K562 (cell line): ENCODE data around the gene SLC7A14. TPM values are rescaled to one million over a fixed set of nuclear protein-coding genes. Genes with fewer than 3 reads are reported as not detected.

Experiments used
- CBFA2T3 ChIP-seq: fragments of 450-650 bp; IDR thresholded peaks from 2 replicates; pipeline ENCODE4 v1.6.1; 2017
- NFE2 ChIP-seq: IDR thresholded peaks from 2 replicates; pipeline ENCODE4 v1.6.1; 2014; ENCODE audit warnings: antibody characterized with exemption, low read depth
- NR2C1 ChIP-seq, 2 experiments: fragments of 450-650 bp; IDR thresholded peaks; 2 replicates each; pipeline ENCODE4 v1.6.1; 2017; ENCODE audit warnings: mild to moderate bottlenecking in 2 of 2, antibody characterized with exemption in 1 of 2, inconsistent platforms in 1 of 2, missing compliant biosample characterization in 1 of 2, missing genetic modification characterization in 1 of 2
- SMAD2 ChIP-seq: fragments of 150-350 bp; IDR thresholded peaks from 2 replicates; pipeline ENCODE4 v1.6.1; 2014; ENCODE audit warnings: low read depth, mild to moderate bottlenecking, low read length
- SMARCA4 ChIP-seq: fragments of 450-650 bp; IDR thresholded peaks from 2 replicates; pipeline ENCODE4 v1.6.1; 2016
- SOX6 ChIP-seq: fragments of 450-650 bp; IDR thresholded peaks from 2 replicates; pipeline ENCODE4 v1.6.1; 2014; ENCODE audit warnings: mild to moderate bottlenecking
- SRSF7 ChIP-seq: fragments of 200-400 bp; formaldehyde crosslinking; optimal IDR thresholded peaks from 2 replicates; pipeline ENCODE3; 2017; ENCODE audit warnings: mild to moderate bottlenecking, low read depth, low read length
- STAT5A ChIP-seq: IDR thresholded peaks from 2 replicates; pipeline ENCODE4 v1.6.1; 2012; ENCODE audit warnings: low read length, inconsistent platforms, borderline replicate concordance
- TAL1 ChIP-seq: fragments of 450-650 bp; IDR thresholded peaks from 2 replicates; pipeline ENCODE4 v1.6.1; 2016; ENCODE audit warnings: mild to moderate bottlenecking
- TCF3 ChIP-seq: sonication (generic); formaldehyde crosslinking; IDR thresholded peaks from 2 replicates; pipeline ENCODE4 v1.4.0; 2020; ENCODE audit warnings: mild to moderate bottlenecking, missing genetic modification reagents
- TRIM24 ChIP-seq, 2 experiments: fragments of 450-650 bp; IDR thresholded peaks; 2 replicates each; pipeline ENCODE4 v1.6.1; 2016
- ZFPM2 ChIP-seq: fragments of 250-450 bp; sonication (Bioruptor Pico); IDR thresholded peaks from 2 replicates; pipeline ENCODE4 v1.5.1; 2022; ENCODE audit warnings: mild to moderate bottlenecking
- ZNF384 ChIP-seq: IDR thresholded peaks from 2 replicates; pipeline ENCODE4 v1.6.1; 2012; ENCODE audit warnings: low read depth, low read length, improper control_type of control experiment
- ZNF785 ChIP-seq: fragments of 250-450 bp; sonication (Bioruptor Pico); IDR thresholded peaks from 2 replicates; pipeline ENCODE4 v1.4.0; 2020; ENCODE audit warnings: mild to moderate bottlenecking
- polyA plus RNA-seq, 8 experiments: library from polyadenylated mRNA; depleted of rRNA in 4 of 8; stranded (reverse) in 5 of 8; unstranded in 3 of 8; fragments of >200 nt; fragmentation: Nextera tagmentation in 2 of 8; fragmentation: Illumina TruSeq in 1 of 8; extraction: Ambion mirVana in 2 of 8; extraction: Trizol in 1 of 8; gene quantifications; 2 replicates each; pipeline versions ENCODE4 v1.2.1 to v1.2.3, GENCODE V29; 2011 to 2014; ENCODE audit warnings: inconsistent platforms in 1 of 8, missing spikeins in 1 of 8
- total RNA-seq, 7 experiments: library from RNA; depleted of rRNA in 6 of 7; stranded (reverse); fragments of >200 nt in 6 of 7; fragmentation: Illumina TruSeq in 2 of 7; extraction: Trizol in 2 of 7; gene quantifications; 2 replicates each; pipeline versions ENCODE4 v1.2.1 to v1.2.3, GENCODE V29; 2011 to 2021; ENCODE audit warnings: low replicate concordance in 1 of 7
- TF ChIP-seq, protein P1 (sequence below), 2 experiments: fragments of 450-650 bp; IDR thresholded peaks; 2 replicates each; pipeline ENCODE4 v1.6.1; 2016; ENCODE audit warnings: mild to moderate bottlenecking in 2 of 2, borderline replicate concordance in 1 of 2, low read depth in 1 of 2, moderate library complexity in 1 of 2
- TF ChIP-seq, protein P2 (sequence below): sonication (generic); formaldehyde crosslinking; IDR thresholded peaks from 2 replicates; pipeline ENCODE4 v1.8.1; 2023; ENCODE audit warnings: mild to moderate bottlenecking, missing genetic modification reagents
- TF ChIP-seq, protein P3 (sequence below), 3 experiments: fragments of 200-800 bp in 1 of 3; fragments of 250-450 bp in 1 of 3; fragments of 450-650 bp in 1 of 3; sonication (Bioruptor Pico) in 1 of 3; sonication (Bioruptor generic) in 1 of 3; formaldehyde crosslinking in 1 of 3; IDR thresholded peaks; 2 replicates each; pipeline versions ENCODE4 v1.6.1 to v1.8.0; 2016 to 2022; ENCODE audit warnings: mild to moderate bottlenecking in 2 of 3, missing genetic modification characterization in 2 of 3, missing compliant biosample characterization in 1 of 3, moderate library complexity in 1 of 3

The SLC7A14 gene
- total and polyA plus RNA-seq, 9 of the 15 experiments (the other 6 are each of a cell fraction or from before 2014, with no cell fraction given), result not detected

DNA sequence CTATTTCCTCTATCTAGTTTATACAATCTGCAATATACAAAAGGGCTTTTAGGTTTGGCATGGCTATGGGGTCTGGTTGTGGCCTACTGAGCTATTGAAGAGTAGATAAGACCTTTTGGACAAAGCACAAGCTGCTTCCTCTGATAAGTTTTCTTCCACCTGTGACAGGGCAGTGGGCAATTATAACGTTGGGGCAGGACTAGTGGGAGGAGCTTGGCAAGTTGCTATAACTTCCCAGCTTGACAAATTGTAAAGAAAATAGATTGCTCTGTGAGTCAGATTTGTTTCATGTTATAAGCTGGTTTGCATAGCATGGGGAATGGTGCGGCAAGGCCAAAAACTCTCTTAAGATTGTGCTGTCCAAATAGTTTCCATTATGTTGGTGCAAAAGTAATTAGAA lies 64.9 kb downstream of the SLC7A14 start (continued):
- TF ChIP-seq, protein P1, sequence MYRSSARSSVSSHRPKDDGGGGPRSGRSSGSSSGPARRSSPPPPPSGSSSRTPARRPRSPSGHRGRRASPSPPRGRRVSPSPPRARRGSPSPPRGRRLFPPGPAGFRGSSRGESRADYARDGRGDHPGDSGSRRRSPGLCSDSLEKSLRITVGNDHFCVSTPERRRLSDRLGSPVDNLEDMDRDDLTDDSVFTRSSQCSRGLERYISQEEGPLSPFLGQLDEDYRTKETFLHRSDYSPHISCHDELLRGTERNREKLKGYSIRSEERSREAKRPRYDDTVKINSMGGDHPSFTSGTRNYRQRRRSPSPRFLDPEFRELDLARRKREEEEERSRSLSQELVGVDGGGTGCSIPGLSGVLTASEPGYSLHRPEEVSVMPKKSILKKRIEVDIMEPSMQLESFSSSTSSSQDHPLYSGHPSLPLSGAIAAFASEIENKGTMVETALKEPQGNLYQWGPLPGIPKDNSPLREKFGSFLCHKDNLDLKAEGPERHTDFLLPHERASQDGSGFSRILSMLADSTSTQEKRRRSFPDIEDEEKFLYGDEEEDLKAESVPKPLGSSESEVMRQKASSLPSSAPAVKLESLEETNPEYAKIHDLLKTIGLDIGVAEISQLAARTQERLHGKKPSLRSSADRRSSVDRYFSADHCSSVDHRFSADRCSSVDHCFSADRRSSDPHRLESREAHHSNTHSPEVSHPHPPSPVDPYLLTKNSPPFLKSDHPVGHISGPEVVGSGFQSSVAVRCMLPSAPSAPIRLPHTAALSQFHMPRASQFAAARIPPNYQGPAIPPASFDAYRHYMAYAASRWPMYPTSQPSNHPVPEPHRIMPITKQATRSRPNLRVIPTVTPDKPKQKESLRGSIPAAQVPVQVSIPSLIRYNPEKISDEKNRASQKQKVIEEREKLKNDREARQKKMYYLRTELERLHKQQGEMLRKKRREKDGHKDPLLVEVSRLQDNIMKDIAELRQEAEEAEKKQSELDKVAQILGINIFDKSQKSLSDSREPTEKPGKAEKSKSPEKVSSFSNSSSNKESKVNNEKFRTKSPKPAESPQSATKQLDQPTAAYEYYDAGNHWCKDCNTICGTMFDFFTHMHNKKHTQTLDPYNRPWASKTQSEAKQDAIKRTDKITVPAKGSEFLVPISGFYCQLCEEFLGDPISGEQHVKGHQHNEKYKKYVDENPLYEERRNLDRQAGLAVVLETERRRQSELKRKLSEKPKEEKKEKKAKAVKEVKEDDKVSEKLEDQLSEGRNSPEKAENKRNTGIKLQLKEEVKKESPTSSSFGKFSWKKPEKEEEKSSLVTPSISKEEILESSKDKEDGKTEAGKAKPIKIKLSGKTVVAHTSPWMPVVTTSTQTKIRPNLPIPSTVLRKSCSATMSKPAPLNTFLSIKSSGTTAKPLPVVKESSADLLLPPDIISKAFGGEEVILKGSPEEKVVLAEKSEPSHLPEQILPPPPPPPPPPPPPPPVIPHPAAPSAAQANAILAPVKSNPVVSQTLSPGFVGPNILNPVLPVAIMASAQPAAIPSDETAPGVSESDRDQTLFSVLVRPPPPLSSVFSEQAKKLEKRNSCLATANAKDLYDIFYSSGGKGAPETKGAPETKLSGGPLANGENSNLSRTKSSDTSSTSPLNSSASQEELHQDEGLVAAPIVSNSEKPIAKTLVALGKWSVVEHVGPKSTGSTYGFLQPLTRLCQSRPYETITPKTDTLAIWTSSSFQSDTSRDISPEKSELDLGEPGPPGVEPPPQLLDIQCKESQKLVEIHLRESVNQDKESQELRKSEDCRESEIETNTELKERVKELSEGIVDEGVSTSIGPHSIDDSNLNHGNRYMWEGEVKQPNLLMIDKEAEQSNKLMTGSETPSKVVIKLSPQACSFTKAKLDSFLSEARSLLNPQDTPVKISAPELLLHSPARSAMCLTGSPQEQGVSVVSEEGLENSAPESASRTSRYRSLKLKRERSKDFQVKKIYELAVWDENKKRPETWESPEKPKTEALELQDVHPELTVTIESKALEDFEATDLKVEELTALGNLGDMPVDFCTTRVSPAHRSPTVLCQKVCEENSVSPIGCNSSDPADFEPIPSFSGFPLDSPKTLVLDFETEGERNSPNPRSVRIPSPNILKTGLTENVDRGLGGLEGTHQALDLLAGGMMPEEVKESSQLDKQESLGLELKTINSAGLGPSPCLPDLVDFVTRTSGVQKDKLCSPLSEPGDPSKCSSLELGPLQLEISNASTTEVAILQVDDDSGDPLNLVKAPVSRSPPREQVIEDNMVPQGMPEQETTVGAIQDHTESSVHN (IDR thresholded peaks at IDR 0.05; ENCODE audit: borderline replicate concordance in 1 of 2, low read depth in 1 of 2), result no peak
- no peak for TF ChIP-seq SMAD2
- TF ChIP-seq STAT5A, result peak; percentile 55; the same call in 1 of the 2 replicates
- TF ChIP-seq NFE2, result peak; percentile 21; the same call in 1 of the 2 replicates
- TF ChIP-seq, protein P2, sequence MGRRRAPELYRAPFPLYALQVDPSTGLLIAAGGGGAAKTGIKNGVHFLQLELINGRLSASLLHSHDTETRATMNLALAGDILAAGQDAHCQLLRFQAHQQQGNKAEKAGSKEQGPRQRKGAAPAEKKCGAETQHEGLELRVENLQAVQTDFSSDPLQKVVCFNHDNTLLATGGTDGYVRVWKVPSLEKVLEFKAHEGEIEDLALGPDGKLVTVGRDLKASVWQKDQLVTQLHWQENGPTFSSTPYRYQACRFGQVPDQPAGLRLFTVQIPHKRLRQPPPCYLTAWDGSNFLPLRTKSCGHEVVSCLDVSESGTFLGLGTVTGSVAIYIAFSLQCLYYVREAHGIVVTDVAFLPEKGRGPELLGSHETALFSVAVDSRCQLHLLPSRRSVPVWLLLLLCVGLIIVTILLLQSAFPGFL (CRISPR knock-in tag), result no peak
- TF ChIP-seq, protein P3, sequence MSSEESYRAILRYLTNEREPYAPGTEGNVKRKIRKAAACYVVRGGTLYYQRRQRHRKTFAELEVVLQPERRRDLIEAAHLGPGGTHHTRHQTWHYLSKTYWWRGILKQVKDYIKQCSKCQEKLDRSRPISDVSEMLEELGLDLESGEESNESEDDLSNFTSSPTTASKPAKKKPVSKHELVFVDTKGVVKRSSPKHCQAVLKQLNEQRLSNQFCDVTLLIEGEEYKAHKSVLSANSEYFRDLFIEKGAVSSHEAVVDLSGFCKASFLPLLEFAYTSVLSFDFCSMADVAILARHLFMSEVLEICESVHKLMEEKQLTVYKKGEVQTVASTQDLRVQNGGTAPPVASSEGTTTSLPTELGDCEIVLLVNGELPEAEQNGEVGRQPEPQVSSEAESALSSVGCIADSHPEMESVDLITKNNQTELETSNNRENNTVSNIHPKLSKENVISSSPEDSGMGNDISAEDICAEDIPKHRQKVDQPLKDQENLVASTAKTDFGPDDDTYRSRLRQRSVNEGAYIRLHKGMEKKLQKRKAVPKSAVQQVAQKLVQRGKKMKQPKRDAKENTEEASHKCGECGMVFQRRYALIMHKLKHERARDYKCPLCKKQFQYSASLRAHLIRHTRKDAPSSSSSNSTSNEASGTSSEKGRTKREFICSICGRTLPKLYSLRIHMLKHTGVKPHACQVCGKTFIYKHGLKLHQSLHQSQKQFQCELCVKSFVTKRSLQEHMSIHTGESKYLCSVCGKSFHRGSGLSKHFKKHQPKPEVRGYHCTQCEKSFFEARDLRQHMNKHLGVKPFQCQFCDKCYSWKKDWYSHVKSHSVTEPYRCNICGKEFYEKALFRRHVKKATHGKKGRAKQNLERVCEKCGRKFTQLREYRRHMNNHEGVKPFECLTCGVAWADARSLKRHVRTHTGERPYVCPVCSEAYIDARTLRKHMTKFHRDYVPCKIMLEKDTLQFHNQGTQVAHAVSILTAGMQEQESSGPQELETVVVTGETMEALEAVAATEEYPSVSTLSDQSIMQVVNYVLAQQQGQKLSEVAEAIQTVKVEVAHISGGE (CRISPR knock-in tag; IDR thresholded peaks at IDR 0.05), result 0 out of 6 replicates have a peak, but pooled peaks of 1 of the 3 experiments have one; percentile 22
- TF ChIP-seq ZNF785 (CRISPR knock-in tag), result no peak
- no peak for TF ChIP-seq ZNF384
- peak; percentile 87 for TF ChIP-seq TCF3 (CRISPR knock-in tag)
- peak; percentile 93 for TF ChIP-seq CBFA2T3
- TF ChIP-seq TRIM24 (IDR thresholded peaks at IDR 0.05), result peak; percentile 71 to 77
- peak; percentile 87 for TF ChIP-seq TAL1
- peak; percentile 95 for TF ChIP-seq SOX6
- 0 out of 2 replicates have a peak, but pooled peaks have one; percentile 22 for TF ChIP-seq NR2C1 (IDR thresholded peaks at IDR 0.05)
- no peak for TF ChIP-seq NR2C1 (tag; IDR thresholded peaks at IDR 0.05)
- peak; percentile 79; the same call in 1 of the 2 replicates for TF ChIP-seq SMARCA4
- TF ChIP-seq ZFPM2, result no peak
- TF ChIP-seq SRSF7, result no peak
